ENCODE measurements around the gene SERPINI2. TPM values are rescaled to one million over a fixed set of nuclear protein-coding genes. Genes with fewer than 3 reads are reported as not detected.

Gene SERPINI2
- total RNA-seq, 1 experiment from 2014 or later = 0.22 TPM

- H3K4me2 ChIP-seq (ENCODE audit: insufficient read depth, insufficient read length, low read length) = no peak overlapping the region
- no peaks in the 10 kb centered on the region for H3K23me2 ChIP-seq (ENCODE audit: insufficient read length, low read depth, low read length, poor library complexity, severe bottlenecking)
- no peak overlapping the region for H2BK12ac ChIP-seq (ENCODE audit: insufficient read length, low read depth, low read length)
- no peak overlapping the region for H4K8ac ChIP-seq (replicated peaks; ENCODE audit: insufficient read length, low read depth, low read length)
- no peaks in the 10 kb centered on the region for H4K20me1 ChIP-seq (ENCODE audit: control insufficient read depth, insufficient read depth, insufficient read length)
- H3K4me1 ChIP-seq (ENCODE audit: insufficient read depth, low read length) = peaks cover 12% of the 10 kb centered on the region; the same call in 1 of the 2 replicates
- H4K91ac ChIP-seq (ENCODE audit: insufficient read length, low read depth, low read length) = no peak overlapping the region
- H4K5ac ChIP-seq (ENCODE audit: insufficient read length, low read depth, low read length) = no peak overlapping the region
- TF ChIP-seq, protein P1, sequence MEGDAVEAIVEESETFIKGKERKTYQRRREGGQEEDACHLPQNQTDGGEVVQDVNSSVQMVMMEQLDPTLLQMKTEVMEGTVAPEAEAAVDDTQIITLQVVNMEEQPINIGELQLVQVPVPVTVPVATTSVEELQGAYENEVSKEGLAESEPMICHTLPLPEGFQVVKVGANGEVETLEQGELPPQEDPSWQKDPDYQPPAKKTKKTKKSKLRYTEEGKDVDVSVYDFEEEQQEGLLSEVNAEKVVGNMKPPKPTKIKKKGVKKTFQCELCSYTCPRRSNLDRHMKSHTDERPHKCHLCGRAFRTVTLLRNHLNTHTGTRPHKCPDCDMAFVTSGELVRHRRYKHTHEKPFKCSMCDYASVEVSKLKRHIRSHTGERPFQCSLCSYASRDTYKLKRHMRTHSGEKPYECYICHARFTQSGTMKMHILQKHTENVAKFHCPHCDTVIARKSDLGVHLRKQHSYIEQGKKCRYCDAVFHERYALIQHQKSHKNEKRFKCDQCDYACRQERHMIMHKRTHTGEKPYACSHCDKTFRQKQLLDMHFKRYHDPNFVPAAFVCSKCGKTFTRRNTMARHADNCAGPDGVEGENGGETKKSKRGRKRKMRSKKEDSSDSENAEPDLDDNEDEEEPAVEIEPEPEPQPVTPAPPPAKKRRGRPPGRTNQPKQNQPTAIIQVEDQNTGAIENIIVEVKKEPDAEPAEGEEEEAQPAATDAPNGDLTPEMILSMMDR (conservative IDR thresholded peaks at IDR 0.05) = no peak
- no peak overlapping the region for H3K23ac ChIP-seq (ENCODE audit: insufficient read length, low read depth, low read length)
- no peak overlapping the region for H2AK5ac ChIP-seq (ENCODE audit: insufficient read length, low read length)
- no peak overlapping the region for H3K27ac ChIP-seq (ENCODE audit: insufficient read length, low read depth, low read length)
- Mint-ChIP-seq H3K27ac (no peak overlapping the region), H3K4me3 (no peak overlapping the region), H3K36me3 (ENCODE audit: insufficient read depth in 1 of 3, low read depth in 3 of 3) (no peaks in the 10 kb centered on the region), H3K4me1 (peaks cover 24 to 26% of the 10 kb centered on the region in 2 experiments), H3K27me3 (ENCODE audit: low read depth) (peaks cover 2% of the 10 kb centered on the region), H3K9me3 (no peaks in the 10 kb centered on the region; a peak in 1 of 5 replicates)
- H2AFZ ChIP-seq (ENCODE audit: low read length) = no peak overlapping the region
- no peaks in the 10 kb centered on the region for H3K79me1 ChIP-seq (ENCODE audit: insufficient read depth, low read depth, low read length, poor library complexity, severe bottlenecking)
- H3K56ac ChIP-seq (ENCODE audit: insufficient read length, low read depth, low read length) = no peak overlapping the region
- no peak overlapping the region for H3K9ac ChIP-seq (ENCODE audit: extremely low read depth, insufficient read length, low read length)
- no peaks in the 10 kb centered on the region for H3K79me2 ChIP-seq (ENCODE audit: insufficient read depth, low read length)
- no peaks in the 10 kb centered on the region for H3K27me3 ChIP-seq (ENCODE audit: insufficient read depth, low read length)
- H3K18ac ChIP-seq (ENCODE audit: insufficient read length, low read depth, low read length) = no peak overlapping the region
- no peak overlapping the region for H3T11ph ChIP-seq (ENCODE audit: low read length)
- H3K4ac ChIP-seq (ENCODE audit: low read depth, low read length) = no peak overlapping the region
- H2BK120ac ChIP-seq (ENCODE audit: low read depth, low read length, poor library complexity, severe bottlenecking) = no peak overlapping the region
- H2BK5ac ChIP-seq (ENCODE audit: insufficient read length, low read length) = no peak overlapping the region
- no peak overlapping the region for H2BK15ac ChIP-seq (ENCODE audit: low read depth, low read length)
- H3K9me3 ChIP-seq (ENCODE audit: control insufficient read depth, low read depth, low read length) = no peaks in the 10 kb centered on the region
- DNase-seq = no peak
- H2BK20ac ChIP-seq (ENCODE audit: low read depth, low read length, poor library complexity, severe bottlenecking) = no peak overlapping the region
- no peak overlapping the region for H3K14ac ChIP-seq (ENCODE audit: insufficient read depth, low read length)
Measured at GRCh38 chr3:167491621-167492020, 17.8 kb upstream of the SERPINI2 start.
